Measurements from ENCODE around the gene FAM174A.
"Not testable (repeated sequence)": the region's sequence is repeated elsewhere in the genome, so short reads cannot be mapped to it uniquely, and the experiment has no call there.

The FAM174A gene

DNA sequence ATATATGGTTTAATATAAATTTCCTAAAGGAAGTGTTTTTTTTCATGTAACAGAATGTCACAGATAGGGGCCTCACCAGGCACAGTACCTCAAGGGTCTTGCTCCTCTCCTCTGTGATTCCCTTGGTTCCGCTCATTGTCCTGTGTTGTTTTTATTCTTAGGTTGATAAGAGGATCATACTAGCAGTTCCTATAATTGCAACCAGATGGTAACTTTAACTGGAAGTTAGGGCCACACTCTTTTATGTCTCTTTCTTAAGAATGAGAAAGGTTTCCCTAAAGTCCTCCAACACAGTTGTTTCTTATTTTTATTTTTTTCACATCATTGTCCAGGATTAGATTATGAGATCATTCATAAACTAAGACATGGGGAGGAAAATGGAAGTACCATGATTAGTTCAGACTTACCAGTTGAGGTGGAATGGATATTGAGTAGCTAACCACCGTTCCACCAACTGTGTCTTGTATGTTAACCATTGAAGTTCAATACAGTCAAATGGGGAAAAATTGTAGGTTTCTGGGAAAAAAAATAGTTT lies 41.1 kb downstream of the FAM174A start:
- DNase-seq = no peak

DNA sequence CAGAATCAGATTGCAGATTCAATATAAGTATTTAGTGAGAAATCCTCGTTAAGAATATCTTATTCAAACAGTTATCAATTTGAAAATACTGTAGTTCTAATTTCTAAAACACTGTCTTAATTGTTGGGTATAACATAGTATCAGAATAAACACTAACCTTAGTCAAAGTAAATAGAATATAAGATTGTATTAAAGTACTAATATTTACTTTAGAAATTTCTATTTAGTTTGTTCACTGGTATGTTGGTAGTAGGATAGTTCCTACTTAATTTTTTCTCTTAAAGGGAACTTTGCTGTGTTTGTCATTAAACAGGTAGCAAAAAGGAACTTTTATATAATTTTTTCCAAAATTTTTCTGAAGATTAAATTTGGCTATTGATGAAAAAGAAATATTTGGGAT lies 42.3 kb downstream of the FAM174A start:
- no peak for DNase-seq

DNA sequence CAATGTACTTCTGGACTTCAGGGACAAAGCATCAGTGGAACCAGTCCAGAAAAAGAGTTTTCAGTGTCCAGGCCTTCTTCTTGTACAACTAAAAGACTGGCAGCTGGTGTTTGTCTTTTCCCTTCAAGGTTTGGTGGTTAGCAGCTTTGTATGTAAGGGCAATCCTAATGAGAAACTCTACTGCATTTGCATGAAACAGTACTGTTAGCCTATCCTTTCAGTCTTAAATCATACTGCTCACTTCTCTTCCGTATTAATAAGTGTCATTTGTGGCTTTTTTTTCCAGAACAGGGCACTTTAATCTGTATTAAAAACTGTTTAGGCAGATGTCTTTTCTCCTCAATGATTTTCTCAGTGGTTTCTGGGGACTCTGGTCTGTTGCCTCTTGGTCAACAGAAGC lies 48.9 kb downstream of the FAM174A start:
- no peak for DNase-seq

DNA sequence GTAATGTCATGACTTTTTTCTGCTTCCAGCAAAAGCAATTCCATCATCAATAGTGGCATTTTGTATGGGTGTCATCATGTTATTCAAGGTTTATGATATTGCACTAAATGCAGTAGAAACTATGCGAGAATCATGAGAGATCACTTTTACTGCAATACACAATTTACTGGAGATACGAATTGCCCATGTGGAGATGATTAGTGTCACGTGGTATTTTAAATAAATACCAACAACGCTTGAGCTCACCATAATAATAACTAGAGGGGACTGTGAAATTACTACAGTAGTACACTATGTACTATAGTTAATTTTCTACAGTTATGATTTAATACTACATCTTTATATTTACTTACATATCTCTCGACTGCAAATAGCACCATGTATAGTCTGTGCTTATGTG lies 49.7 kb downstream of the FAM174A start:
- DNase-seq = no peak

DNA sequence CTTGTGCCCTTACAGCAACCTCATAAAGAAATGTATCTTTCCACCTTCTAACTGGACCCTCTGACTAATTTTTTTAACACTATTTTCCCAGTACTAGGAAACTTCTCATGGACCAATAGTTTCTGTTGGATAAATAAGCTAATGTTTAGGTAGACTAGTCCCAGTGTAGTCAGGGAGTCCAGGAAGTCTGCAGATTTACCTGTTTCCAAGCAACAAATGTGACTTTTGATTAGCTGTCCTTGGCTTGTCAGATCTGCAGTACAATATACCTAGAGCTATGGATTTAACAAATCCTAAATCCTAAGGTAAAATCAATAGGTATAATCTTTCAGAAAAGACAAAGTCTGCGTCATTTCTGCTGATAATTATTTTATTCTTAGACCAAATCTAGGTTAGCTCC lies 55.7 kb downstream of the FAM174A start:
- no peak for DNase-seq

DNA sequence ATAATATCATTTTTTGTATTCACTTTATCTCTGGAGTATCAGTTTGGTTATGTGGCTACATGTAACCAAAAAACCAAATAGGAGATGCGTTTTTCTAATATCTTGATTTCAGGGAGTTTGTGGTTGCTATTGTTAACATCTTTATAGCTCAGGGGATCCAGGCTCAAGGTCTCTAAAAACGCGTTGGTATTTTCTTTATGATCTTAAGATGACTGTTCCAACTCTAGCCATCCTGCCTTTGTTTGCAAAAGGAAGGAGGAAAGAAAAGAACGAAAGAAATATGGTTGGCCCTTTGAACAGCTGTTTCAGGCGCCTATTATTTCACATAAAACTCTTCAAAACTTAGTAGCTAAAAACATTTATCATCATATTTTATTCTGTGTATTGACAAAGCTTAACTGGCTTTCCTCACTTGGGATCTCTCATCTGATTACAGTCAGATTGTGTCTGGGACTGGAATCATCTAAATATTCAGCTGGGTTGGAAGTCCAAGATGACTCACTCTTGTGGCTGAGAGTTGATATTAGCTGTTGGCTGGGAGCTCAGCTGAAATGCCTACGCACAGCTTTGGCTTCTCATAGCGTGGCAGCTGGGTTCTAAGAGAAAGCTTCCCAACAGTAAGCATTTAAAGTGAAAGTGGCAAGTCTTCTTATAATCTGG lies 60.1 kb downstream of the FAM174A start:
- DNase-seq = no peak

DNA sequence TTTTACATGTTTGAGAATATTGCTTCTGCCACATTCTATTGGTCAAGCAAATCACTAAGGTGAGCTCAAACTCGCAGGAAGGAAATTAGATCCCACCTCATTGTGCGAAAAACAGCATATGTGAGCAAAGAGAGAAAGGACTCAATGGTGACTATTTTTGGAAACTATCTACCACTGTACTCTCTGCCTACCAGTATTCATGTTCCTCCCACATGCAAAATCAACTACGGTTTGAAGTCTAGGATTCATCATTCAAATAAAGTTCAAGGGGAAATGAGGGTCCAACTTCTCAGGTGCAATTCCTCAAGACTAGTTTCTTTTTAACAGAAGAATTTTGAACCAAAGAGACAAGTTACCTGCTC lies 60.6 kb downstream of the FAM174A start:
- DNase-seq = no peak

DNA sequence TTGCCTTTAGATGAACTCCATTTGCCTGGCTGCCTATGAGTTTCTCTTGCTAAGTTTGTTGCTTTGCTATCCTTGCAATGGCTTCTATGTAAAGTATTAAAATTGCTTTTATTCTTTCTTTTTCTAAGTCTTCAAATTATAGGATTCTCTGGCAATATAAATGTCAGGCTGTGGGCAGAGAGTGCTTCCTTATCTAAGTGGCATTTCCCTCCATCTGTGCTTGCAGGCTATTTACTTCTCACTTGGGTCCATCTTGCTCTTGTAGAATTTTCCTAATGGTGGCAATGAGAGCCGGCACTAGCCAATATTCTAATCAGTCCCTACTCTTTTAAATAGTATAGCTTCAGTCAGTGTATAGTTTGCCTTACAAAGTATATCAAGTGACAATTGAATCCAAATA lies 63.3 kb downstream of the FAM174A start:
- no peak for DNase-seq

DNA sequence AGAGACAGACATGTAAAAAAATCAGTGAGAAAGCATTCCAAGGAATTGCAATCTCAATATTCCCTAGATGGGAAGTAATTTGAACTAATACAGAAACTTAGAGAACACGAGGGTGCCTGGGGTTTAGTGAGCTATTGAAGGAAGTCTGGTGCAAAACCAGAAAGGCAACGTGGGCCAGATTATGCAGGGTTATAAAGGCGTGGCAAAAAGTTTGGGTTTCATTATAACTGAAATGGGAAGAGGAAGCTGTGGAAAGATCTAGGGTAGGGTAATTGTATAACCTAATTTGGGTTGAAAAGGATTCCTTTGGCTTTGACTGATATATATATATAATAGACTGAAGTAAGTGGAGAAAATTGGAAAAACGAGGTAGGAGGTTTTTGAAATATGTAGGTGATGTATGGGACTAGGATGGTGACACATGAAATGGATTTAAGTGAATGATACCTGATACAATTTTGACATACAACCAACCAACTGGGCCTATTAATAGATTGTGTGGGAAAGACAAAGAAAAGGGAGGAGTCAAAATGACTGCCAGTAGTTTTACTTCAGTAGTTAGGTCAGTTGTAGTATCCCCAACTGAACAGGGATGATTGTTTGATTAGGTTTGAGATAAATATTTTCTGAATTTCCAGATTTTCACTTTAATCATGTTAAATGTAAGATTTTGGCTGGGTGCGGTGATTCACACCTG lies 65.3 kb downstream of the FAM174A start:
- DNase-seq = no peak

DNA sequence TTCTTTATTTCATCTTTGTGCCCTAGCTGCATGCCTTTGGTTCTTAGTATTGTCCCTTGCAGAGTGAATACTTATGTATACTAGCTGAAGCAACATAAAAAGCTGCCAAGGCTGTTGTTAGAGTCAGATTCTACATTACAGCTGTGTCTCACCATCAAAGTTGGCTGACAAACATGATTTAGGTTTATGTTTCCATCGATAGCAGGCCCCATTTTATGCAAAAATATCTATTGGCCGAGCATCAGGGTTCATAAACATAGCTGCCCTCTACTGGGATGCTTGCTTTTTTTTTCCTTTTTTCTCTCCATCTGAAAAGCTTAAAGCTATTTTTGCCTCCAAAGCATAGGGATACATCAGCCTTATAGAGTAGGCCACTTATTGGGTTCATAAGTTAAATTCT lies 68.0 kb downstream of the FAM174A start:
- no peak for DNase-seq

DNA sequence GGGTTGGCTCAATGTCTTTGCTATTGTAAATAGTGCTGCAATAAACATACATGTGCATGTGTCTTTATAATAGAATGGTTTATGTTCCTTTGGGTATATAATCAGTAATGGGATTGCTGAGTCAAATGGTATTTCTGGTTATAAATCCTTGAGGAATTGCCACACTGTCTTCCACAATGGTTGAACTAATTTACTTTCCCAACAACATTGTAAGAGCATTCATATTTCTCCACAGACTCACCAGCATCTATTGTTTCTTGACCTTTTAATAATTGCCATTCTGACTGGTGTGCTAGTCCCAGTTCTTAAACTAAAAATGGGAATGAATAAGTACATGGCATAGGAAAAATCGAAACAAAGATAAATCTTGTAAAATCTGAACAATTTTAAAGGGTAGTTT lies 68.8 kb downstream of the FAM174A start:
- DNase-seq = not testable (repeated sequence)

DNA sequence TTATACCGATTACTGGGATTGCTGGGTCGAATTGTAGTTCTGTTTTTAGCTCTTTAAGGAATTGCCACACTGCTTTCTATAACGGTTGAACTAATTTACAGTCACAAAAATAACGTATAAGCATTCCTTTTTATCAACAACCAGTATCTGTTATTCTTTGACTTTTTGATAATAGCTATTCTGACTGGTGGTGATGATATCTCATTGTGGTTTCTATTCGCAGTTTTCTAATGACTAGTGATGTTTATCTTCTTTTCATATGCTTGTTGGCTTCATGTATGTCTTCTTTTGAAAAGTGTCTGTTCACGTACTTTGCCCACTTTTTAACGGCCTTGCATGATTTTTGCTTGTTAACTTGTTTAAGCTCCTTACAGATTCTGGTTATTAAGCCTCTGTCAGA lies 74.4 kb downstream of the FAM174A start:
- no peak for DNase-seq

DNA sequence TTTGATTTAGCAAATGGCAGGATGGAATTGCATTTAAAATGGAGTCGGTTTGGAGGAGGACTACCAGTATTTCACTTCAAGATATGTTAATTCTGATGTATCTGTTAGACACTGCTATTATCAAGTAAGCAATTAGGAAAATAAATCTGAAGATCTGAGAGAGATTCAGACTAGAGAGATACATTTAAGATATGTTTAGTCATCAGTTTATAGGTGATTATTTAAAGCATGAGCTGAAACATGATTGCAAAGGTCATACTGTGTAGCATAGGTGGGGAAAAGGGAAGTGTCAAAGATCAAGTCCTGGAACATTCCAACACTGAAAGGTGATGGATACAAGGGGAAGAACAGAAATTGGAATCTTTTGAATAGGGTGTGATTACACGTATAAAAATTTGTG lies 79.1 kb downstream of the FAM174A start:
- no peak for DNase-seq

DNA sequence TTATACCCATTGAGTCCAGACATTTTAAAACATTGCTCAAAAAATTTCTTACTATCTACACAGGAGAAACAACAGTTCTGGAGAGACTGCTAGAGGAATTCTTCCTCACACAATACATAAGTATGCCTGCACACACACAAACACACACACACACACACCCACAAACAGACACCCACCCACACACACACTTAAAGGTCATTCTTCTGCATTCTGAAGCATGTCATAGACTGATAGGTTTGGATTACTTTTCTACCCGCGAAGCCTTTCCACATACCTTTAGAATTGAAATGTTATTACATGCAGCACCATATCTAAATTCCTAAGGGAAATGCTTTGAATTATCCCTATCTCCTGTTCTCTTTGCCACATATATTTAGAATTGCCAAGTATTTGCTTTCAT lies 80.2 kb downstream of the FAM174A start:
- no peak for DNase-seq

DNA sequence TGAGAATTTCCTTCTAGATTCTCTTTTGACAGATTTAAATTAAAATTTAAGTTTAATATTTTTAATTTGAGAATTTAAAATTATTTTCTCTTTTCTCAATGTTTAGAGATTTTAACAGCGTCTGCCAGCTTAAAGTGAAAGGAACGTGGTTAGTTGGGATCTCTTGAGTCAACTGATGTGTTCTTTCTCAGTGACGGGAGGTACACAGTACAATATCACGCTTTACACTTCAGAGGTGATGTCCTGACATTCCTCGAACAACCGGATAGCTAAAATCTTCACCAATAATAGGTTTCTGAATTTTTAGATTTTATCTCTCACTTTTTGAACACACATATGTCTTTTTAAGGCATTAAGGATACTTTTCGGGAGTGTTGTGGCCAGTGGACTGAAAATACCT lies 81.1 kb downstream of the FAM174A start:
- DNase-seq = no peak

DNA sequence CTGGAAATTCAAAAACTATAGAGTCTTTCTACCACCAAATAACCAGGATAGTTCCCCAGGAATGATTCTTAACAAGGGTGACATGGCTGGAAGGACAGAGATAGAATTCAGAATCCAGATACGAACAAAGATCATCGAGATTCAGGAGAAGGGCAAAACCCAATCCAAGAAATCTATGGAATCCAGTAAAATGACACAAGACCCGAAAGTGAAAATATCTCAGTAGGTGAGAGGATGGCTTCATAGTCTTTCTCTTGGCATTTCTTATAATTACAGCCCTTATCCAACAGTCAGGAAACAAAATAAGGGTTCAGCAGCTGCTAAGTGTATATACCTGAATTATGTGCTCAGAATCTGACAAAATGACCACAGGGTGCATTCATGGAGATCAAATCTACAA lies 81.8 kb downstream of the FAM174A start:
- no peak for DNase-seq

DNA sequence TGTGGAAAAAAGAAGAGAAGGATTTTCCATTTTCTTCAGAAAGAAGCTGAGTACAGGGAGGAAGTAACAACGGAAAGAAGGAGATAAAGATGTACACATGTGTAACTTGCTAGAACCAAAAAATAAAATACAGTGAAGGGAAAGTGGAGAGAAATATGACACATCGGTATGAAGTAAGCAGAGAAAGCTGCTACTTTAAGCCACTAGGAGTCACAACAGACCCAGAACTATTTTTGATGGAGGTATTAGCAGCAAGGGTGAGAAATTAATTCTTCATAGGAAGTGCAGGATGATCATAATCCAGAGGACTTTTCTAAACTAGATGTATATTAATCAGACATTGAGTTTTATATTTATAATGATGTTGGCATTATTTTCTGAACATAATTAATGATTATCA lies 88.5 kb downstream of the FAM174A start:
- DNase-seq = no peak

DNA sequence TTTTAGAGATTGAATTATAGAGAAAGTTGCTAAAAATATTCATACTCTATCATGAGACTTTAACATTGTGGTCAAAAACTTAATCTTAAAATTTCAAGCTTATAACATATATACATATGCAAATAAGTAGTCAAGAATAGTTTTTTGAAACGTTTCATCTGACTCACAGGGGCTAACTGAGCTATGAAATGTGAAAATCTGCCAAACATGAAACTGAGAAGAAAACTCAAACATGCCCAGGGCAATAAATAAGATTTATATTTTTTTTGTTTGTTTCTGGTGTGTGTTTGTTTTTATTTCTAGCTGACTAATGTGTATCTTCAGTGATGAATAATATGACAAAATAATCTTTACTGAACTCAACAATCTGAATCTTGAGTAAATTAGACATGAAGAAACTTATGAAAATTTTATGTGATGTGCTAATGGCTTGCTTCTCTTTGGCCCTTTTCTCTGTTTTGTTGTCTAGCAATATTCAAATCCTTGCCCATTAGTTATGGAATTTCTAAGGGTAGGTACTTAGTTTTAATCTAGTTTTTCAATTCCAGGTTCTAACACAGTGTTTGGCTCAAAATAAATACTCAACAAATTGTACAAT lies 99.9 kb downstream of the FAM174A start:
- DNase-seq = no peak

Measured in activated CD4-positive, alpha-beta T cell treated with anti-CD3 and anti-CD28 coated beads, Interleukin-2, amount 50 U/mL, for 4 hours (primary cell).